Right lobe of liver (tissue), 6 donors: ENCODE results near the gene CYB5B. TPM values are rescaled to one million over a fixed set of nuclear protein-coding genes. Genes with fewer than 3 reads are reported as not detected.

ENCODE experiments used
- ATAC-seq, 4 donors: fragments of 200-7000 bp; cut with Tn5 transposase; one replicate each; pipeline ENCODE4 v1.9.1; 2020; ENCODE audit warnings: mild to moderate bottlenecking in 4 of 4, moderate library complexity in 4 of 4
- DNase-seq, 3 donors: peaks; one replicate each; pipeline ENCODE4 v3.0.0-alpha.2; 2020
- H3K27ac ChIP-seq, 3 donors: fragments of 200-600 bp; one replicate each; pipeline ENCODE4 v1.8.0; 2022
- H3K27me3 ChIP-seq, 2 donors: fragments of 200-600 bp; one replicate each; pipeline ENCODE4 v1.8.0; 2022
- H3K36me3 ChIP-seq, 4 donors: fragments of 200-600 bp; sonication (generic) in 1 of 4; one replicate each; pipeline versions ENCODE4 v1.5.1 to v1.8.0; 2017 to 2022; ENCODE audit warnings: control low read depth in 1 of 4
- H3K4me1 ChIP-seq, 4 donors: fragments of 200-600 bp; sonication (generic) in 1 of 4; one replicate each; pipeline versions ENCODE4 v1.5.1 to v1.8.0; 2017 to 2022; ENCODE audit warnings: control low read depth in 1 of 4
- H3K4me3 ChIP-seq, 3 donors: fragments of 200-600 bp; one replicate each; pipeline ENCODE4 v1.8.0; 2022
- H3K9me3 ChIP-seq, 4 donors: fragments of 200-600 bp; sonication (generic) in 1 of 4; one replicate each; pipeline versions ENCODE4 v1.5.1 to v1.8.0; 2017 to 2022; ENCODE audit warnings: control low read depth in 1 of 4
- POLR2A ChIP-seq: fragments of 450-650 bp; IDR thresholded peaks from one replicate; pipeline ENCODE4 v1.6.1; 2017; ENCODE audit warnings: antibody characterized with exemption, mild to moderate bottlenecking
- WGBS: methylation state at CpG from one replicate; pipeline ENCODE4 v1.1.6; 2018; ENCODE audit warnings: low coverage, low lambda C conversion rate; ENCODE audit not compliant: insufficient coverage; ENCODE audit errors: missing lambda C conversion rate; 5-methylcytosine and 5-hydroxymethylcytosine counted together
- intact Hi-C, 2 donors: fragments of 100-400 bp; cut with DNase I; formaldehyde crosslinking; loops; one replicate each; pipeline versions ENCODE4 v1.11.2 to v1.14.1; 2022
- total RNA-seq, 6 experiments: library from RNA; depleted of rRNA in 2 of 6; stranded (reverse); fragments of >200 nt in 2 of 6; fragmentation: NEBNext Ultra II Directional in 3 of 6; extraction: Animal tissue kit (Norgen Biotek cat#: 25700) in 3 of 6; gene quantifications; one replicate each; pipeline versions ENCODE4 v1.1.0 to v1.2.4, GENCODE V29; 2016 to 2023
- TF ChIP-seq, protein P1 (sequence below), 4 donors: fragments of 200-600 bp in 3 of 4; fragments of 450-650 bp in 1 of 4; IDR thresholded peaks; one replicate each; pipeline versions ENCODE4 v1.5.1 to v1.8.0; 2016 to 2022; ENCODE audit warnings: antibody characterized with exemption in 4 of 4, mild to moderate bottlenecking in 2 of 4
- donor health status: DM: no; HTN: yes; CAD: no.
- donor health status: DM: no; HTN: no; CAD: no.
- donor health status: DM: no; HTN: no; CAD: no.
- donor health status: DM: no; HTN: yes; CAD: no.
- donor health status: DM: no; HTN: yes; CAD: no.

CYB5B gene
- total RNA-seq, 6 experiments from 2014 or later = 19.1 to 42.1 (median 30.5) TPM

DNA sequence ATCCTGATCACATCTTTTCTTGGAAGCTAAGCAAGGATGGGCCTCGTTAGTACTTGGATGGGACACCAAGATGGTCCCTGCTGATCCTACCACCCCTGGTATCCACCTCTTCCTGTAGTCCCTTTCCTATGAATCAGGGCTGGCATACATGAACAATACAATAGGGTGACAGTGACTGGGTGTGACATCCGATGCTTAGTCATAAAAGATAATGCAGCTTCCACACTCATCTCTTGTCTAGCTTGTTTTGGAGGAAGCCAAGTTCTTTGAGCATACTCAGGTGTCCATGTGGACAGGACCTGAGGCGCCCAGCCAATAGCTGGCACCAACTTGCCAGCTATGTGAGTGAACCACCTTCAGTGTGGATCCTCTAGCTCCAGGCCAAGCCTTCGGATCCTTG, 78.8 kb downstream of the CYB5B start:
- intact Hi-C loops = no loop called here

DNA sequence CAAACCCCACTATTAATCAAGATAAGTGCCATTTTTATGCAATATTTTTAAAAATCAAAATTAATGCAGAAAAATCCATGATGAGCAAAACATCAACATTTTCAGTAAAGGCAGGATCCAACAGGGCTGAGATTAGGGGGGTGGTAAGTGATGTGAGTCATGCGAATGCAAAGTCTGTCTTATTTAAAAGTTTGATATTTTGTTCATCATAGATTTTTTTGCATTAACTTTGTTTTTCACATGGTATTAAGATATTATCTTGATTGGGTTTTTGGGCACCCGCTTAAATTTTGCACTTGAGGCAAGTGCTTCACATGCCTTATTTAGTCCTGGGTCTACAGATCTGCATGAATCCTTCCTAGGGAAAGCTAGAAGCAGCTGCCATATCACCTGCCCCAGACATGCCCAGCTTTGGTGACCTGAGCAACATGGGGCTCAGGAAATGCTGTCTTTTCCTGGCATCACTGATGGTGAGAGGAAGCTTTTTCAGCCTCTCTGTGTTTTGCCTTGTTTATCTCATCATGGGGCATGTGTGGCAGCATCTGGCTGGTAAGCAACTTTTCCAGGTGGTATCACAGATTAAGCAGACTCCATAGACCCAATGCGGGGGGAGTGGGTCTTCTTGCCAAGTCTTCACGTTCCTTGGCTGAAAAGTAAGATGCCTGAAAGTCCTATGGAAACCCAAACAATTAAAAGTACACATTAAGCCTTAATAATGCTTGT, 83.8 kb downstream of the CYB5B start:
- 85% methylated on average over 4 of the region's 4 CpGs for WGBS
- H3K36me3 ChIP-seq = no peaks in the 10 kb centered on the region
- no peaks in the 10 kb centered on the region for H3K4me1 ChIP-seq
- intact Hi-C loops = no loop called here
- no peaks in the 10 kb centered on the region for H3K9me3 ChIP-seq
- TF ChIP-seq, protein P1, sequence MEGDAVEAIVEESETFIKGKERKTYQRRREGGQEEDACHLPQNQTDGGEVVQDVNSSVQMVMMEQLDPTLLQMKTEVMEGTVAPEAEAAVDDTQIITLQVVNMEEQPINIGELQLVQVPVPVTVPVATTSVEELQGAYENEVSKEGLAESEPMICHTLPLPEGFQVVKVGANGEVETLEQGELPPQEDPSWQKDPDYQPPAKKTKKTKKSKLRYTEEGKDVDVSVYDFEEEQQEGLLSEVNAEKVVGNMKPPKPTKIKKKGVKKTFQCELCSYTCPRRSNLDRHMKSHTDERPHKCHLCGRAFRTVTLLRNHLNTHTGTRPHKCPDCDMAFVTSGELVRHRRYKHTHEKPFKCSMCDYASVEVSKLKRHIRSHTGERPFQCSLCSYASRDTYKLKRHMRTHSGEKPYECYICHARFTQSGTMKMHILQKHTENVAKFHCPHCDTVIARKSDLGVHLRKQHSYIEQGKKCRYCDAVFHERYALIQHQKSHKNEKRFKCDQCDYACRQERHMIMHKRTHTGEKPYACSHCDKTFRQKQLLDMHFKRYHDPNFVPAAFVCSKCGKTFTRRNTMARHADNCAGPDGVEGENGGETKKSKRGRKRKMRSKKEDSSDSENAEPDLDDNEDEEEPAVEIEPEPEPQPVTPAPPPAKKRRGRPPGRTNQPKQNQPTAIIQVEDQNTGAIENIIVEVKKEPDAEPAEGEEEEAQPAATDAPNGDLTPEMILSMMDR (IDR thresholded peaks at IDR 0.05) = no peak
- no peak for TF ChIP-seq POLR2A
- no peak overlapping the region for H3K27ac ChIP-seq
- ATAC-seq (no peak), DNase-seq (no peak)
- H3K27me3 ChIP-seq = no peaks in the 10 kb centered on the region
- H3K4me3 ChIP-seq = no peak overlapping the region

More for the DNA sequence above, 78.8 kb downstream of the CYB5B start:
- Histone ChIP-seq H3K4me1 (no peaks in the 10 kb centered on the region), H3K36me3 (no peaks in the 10 kb centered on the region), H3K4me3 (no peak overlapping the region), H3K27me3 (no peaks in the 10 kb centered on the region), H3K27ac (no peak overlapping the region), H3K9me3 (no peaks in the 10 kb centered on the region)
- 64% methylated on average over 3 of the region's 4 CpGs for WGBS
- no peak for DNase-seq
- TF ChIP-seq, protein P1 (IDR thresholded peaks at IDR 0.05) = no peak
- TF ChIP-seq POLR2A = no peak
- ATAC-seq = no peak

DNA sequence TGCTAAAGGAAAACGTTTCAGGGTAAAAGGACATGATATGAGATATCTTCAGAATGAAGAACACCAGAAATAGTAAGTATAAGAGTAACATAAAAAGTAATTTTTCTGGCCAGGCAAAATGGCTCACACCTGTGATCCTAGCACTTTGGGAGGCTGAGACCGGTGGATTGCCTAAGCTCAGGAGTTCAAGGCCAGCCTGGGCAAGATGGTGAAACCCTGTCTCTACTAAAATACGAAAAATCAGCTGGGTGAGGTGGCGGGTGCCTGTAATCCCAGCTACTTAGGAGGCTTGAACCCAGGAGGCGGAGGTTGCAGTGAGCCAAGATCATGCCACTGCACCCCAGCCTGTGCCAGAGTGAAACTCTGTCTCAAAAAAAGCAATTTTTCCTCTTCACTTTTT, 84.7 kb downstream of the CYB5B start:
- TF ChIP-seq POLR2A = no peak
- TF ChIP-seq, protein P1 (IDR thresholded peaks at IDR 0.05) = no peak
- 66% methylated on average over 4 of the region's 5 CpGs for WGBS
- ATAC-seq = no peak

DNA sequence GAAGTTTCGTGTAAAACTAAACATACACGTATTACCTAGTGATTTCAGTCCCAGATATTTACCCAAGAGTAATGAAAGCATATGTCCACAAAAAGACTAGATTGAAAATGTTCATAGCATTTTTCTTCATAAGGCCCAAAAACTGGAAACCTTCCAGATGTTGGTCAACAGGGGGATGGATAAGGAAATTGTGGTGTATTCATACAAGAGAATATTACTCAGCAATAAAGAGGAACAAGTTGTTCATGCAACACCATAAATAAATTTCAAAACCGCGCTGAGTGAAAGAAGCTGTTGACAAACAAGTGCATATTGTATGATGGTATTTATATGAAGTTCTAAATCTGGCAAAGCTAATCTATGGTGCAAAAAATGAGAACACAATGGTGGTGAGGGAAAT, 87.2 kb downstream of the CYB5B start:
- Histone ChIP-seq H3K36me3 (no peaks in the 10 kb centered on the region), H3K27me3 (no peaks in the 10 kb centered on the region), H3K27ac (no peak overlapping the region), H3K4me1 (no peaks in the 10 kb centered on the region), H3K9me3 (no peaks in the 10 kb centered on the region), H3K4me3 (no peak overlapping the region)
- intact Hi-C loops = no loop called here
- no peak for ATAC-seq
- 84% methylated on average over 4 of the region's 4 CpGs for WGBS
- no peak for DNase-seq
- TF ChIP-seq, protein P1 (IDR thresholded peaks at IDR 0.05) = no peak
- no peak for TF ChIP-seq POLR2A

More for the DNA sequence above, 84.7 kb downstream of the CYB5B start:
- Histone ChIP-seq H3K4me3 (no peak overlapping the region), H3K27ac (no peak overlapping the region), H3K9me3 (no peaks in the 10 kb centered on the region), H3K27me3 (no peaks in the 10 kb centered on the region), H3K36me3 (no peaks in the 10 kb centered on the region), H3K4me1 (no peaks in the 10 kb centered on the region)
- intact Hi-C loops = no loop called here
- no peak for DNase-seq
